Measurements from ENCODE around the gene DACH1.

GRCh38 chr13:71873418-71874247 lies 6.6 kb upstream of the DACH1 start:
- TF ChIP-seq USF2 (CRISPR knock-in tag; IDR thresholded peaks at IDR 0.05) (no peak), STAT6 (CRISPR knock-in tag; conservative IDR thresholded peaks at IDR 0.05; ENCODE audit: low read depth) (no peak), CTCF (IDR thresholded peaks at IDR 0.05) (no peak)
- TF ChIP-seq, protein P1, sequence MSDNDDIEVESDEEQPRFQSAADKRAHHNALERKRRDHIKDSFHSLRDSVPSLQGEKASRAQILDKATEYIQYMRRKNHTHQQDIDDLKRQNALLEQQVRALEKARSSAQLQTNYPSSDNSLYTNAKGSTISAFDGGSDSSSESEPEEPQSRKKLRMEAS (CRISPR knock-in tag; IDR thresholded peaks at IDR 0.05) = no peak
